ENCODE measurements around the gene GALNT3. TPM values are rescaled to one million over a fixed set of nuclear protein-coding genes. Genes with fewer than 3 reads are reported as not detected.

The GALNT3 gene
- total and polyA plus RNA-seq, 4 experiments from 2014 or later: 0.77 to 3.0 (median 1.8) TPM

DNA sequence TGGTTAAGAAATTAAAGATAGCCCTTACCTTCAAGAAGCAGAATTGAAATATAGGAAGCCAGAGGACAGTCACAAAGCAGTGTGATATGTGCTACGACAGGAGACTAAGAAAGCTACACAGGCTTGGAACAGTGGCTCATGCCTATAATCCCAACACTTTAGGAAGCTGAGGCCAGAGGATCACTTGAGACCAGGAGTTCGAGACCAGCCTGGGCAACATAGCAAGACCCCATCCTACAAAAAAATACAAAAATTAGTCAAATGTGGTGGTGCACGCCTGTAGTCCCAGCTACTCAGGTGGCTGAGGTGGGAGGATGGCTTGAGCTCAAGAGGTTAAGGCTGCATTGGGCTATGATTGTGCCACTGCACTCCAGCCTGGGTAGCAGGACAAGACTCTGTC lies 21.9 kb downstream of the GALNT3 start:
- H3K9me3 ChIP-seq (ENCODE audit: control insufficient read depth in 1 of 2, low read length in 2 of 2): no peaks in the 10 kb centered on the region
- no peak overlapping the region for H3K27ac Mint-ChIP-seq
- no peak overlapping the region for H3K4me3 Mint-ChIP-seq
- H3K27ac ChIP-seq (ENCODE audit: low read depth, low read length): no peak overlapping the region
- intact Hi-C loops (cut with micrococcal nuclease): no loop called here
- POLR2A ChIA-PET (ENCODE audit: partially characterized antibody): no interaction called here
- no peak overlapping the region for H3K4me3 ChIP-seq (ENCODE audit: low read length in 2 of 2)
- no peak for DNase-seq
- H3K4me1 ChIP-seq (ENCODE audit: insufficient read depth, low read length): no peaks in the 10 kb centered on the region
- H3K27me3 Mint-ChIP-seq: no peaks in the 10 kb centered on the region
- peaks cover 3 to 15% of the 10 kb centered on the region in 2 donors for H3K36me3 Mint-ChIP-seq
- CTCF ChIA-PET (ENCODE audit: partially characterized antibody): no interaction called here
- no peaks in the 10 kb centered on the region for H3K36me3 ChIP-seq (ENCODE audit: insufficient read depth, low read length)
- no peaks in the 10 kb centered on the region for H3K9me3 Mint-ChIP-seq
- no peaks in the 10 kb centered on the region for H3K27me3 ChIP-seq (ENCODE audit: insufficient read depth, low read length)
- H3K4me1 Mint-ChIP-seq: peaks cover 0 to under 1% (median 0%) of the 10 kb centered on the region in 4 donors

DNA sequence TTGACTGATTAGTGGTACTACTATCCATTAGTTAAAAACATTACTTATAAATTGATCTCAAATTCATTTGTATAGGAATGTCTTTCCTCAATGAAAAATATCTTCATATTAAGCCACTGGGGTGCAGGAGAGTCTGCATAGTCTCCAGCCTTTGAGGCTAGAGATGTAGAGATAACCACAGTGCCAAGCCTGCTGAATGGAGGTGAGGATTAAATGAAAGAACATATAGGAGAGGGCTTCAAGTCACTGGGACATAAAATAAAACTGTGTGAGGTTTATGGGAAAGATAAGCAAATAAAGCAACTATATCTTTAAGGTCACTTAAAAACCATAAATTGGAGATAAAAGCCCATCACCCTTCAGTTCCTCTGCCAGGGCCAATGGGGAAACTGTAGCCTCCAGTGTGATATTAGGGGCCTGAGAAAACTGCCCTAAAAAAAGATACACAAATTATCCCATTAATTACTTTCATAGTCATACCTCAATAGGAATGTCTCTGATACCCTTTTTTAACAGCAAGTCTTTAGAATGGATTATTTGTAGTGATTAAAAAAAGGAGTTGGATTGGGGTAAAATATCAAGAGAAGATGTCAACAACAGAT lies 27.6 kb downstream of the GALNT3 start:
- H3K4me1 ChIP-seq (ENCODE audit: insufficient read depth, low read length): no peaks in the 10 kb centered on the region
- Mint-ChIP-seq H3K4me1 (no peaks in the 10 kb centered on the region), H3K27ac (no peak overlapping the region), H3K9me3 (no peaks in the 10 kb centered on the region), H3K4me3 (no peak overlapping the region), H3K36me3 (peaks cover 1 to 5% of the 10 kb centered on the region in 2 donors), H3K27me3 (no peaks in the 10 kb centered on the region)
- POLR2A ChIA-PET (ENCODE audit: partially characterized antibody): no interaction called here
- intact Hi-C loops (cut with micrococcal nuclease): no loop called here
- no peak overlapping the region for H3K27ac ChIP-seq (ENCODE audit: low read depth, low read length)
- CTCF ChIA-PET (ENCODE audit: partially characterized antibody): no interaction called here
- no peaks in the 10 kb centered on the region for H3K27me3 ChIP-seq (ENCODE audit: insufficient read depth, low read length)
- no peak overlapping the region for H3K4me3 ChIP-seq (ENCODE audit: low read length in 2 of 2)
- no peaks in the 10 kb centered on the region for H3K36me3 ChIP-seq (ENCODE audit: insufficient read depth, low read length)
- DNase-seq: no peak
- H3K9me3 ChIP-seq (ENCODE audit: control insufficient read depth in 1 of 2, low read length in 2 of 2): no peaks in the 10 kb centered on the region

DNA sequence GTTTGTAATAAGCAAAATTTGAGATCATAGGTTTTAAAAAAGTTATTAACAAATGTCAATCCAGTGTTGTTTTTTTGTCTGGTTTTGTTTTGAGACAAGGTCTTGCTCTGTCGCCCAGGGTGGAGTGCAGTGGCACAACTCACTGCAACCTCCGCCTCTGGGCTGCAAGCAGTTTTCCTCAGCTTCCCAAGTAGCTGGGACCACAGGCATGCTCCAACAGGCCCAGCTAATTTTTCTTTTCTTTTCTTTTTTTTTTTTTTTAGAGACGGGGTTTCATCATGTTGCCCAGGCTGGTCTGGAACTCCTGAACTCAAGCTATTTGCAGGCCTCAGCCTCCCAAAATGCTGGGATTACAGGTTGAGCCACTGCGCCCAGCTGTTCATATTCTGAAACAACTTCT lies 31.3 kb downstream of the GALNT3 start:
- Histone ChIP-seq H3K27me3 (ENCODE audit: insufficient read depth, low read length) (no peaks in the 10 kb centered on the region), H3K27ac (ENCODE audit: low read depth, low read length) (no peak overlapping the region), H3K9me3 (ENCODE audit: control insufficient read depth in 1 of 2, low read length in 2 of 2) (no peaks in the 10 kb centered on the region), H3K36me3 (ENCODE audit: insufficient read depth, low read length) (no peaks in the 10 kb centered on the region), H3K4me1 (ENCODE audit: insufficient read depth, low read length) (no peaks in the 10 kb centered on the region), H3K4me3 (ENCODE audit: low read length in 2 of 2) (no peak overlapping the region)
- ChIA-PET CTCF (ENCODE audit: partially characterized antibody) (interaction anchor here (1.1 kb wide), 1 partner anchor 16 kb away, joined by 3 read pairs; no protein-coding TSS in a partner anchor), POLR2A (ENCODE audit: partially characterized antibody) (no interaction called here)
- intact Hi-C loops (cut with micrococcal nuclease): no loop called here
- H3K27ac Mint-ChIP-seq: no peak overlapping the region
- no peaks in the 10 kb centered on the region for H3K36me3 Mint-ChIP-seq
- H3K9me3 Mint-ChIP-seq: no peaks in the 10 kb centered on the region
- no peak for DNase-seq
- H3K4me3 Mint-ChIP-seq: no peak overlapping the region
- no peaks in the 10 kb centered on the region for H3K27me3 Mint-ChIP-seq
- H3K4me1 Mint-ChIP-seq: no peaks in the 10 kb centered on the region

DNA sequence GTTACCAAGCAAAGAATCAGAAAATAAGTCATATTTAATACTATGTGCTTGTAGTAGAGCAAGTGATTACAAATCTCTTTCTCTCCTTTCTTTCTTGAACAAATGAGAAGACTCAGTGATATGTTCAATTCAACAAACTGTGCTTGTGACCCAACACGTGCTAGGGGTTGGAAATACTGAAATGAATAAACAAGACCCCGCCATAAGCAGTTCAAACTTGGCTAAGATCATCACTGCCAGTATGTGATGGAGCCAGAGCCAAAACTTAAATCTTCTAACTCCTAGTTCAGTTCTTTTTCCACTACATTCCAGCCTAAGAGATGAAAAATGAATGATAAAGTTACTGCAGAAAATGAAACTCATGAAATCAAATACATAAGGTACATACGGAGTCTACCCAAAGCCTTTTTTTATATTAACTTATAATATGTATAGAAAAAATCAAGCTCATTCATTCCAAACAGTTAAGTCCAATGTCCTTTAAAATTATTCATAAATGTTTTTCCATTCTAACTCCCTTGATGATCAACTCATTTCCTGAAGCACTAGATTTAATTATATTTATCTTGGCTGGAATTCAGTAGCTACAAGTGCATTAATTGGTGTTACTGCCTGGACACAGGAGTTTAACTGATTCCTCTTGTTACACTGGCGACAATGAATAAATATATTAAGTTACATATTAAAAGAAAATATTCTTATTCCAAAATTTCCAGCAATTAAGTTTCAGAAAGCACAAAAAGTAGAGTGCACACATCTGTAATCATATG lies 36.0 kb downstream of the GALNT3 start:
- POLR2A ChIA-PET (ENCODE audit: partially characterized antibody): no interaction called here
- no peaks in the 10 kb centered on the region for H3K36me3 ChIP-seq (ENCODE audit: insufficient read depth, low read length)
- H3K27me3 Mint-ChIP-seq: no peaks in the 10 kb centered on the region

GRCh38 chr2:165746501-165746900 lies 47.5 kb downstream of the GALNT3 start:
- DNase-seq: no peak
- Histone ChIP-seq H3K27me3 (ENCODE audit: insufficient read depth, low read length) (no peaks in the 10 kb centered on the region), H3K36me3 (ENCODE audit: insufficient read depth, low read length) (no peaks in the 10 kb centered on the region), H3K27ac (ENCODE audit: low read depth, low read length) (no peak overlapping the region), H3K4me1 (ENCODE audit: insufficient read depth, low read length) (no peaks in the 10 kb centered on the region), H3K4me3 (ENCODE audit: low read length in 2 of 2) (no peak overlapping the region), H3K9me3 (ENCODE audit: control insufficient read depth in 1 of 2, low read length in 2 of 2) (no peaks in the 10 kb centered on the region)
- intact Hi-C loops (cut with micrococcal nuclease): no loop called here
- H3K27ac Mint-ChIP-seq: no peak overlapping the region
- H3K4me1 Mint-ChIP-seq: no peaks in the 10 kb centered on the region
- peaks cover 5 to 7% of the 10 kb centered on the region in 2 donors for H3K36me3 Mint-ChIP-seq
- ChIA-PET CTCF (ENCODE audit: partially characterized antibody) (no interaction called here), POLR2A (ENCODE audit: partially characterized antibody) (no interaction called here)
- H3K27me3 Mint-ChIP-seq: no peaks in the 10 kb centered on the region
- no peak overlapping the region for H3K4me3 Mint-ChIP-seq
- H3K9me3 Mint-ChIP-seq: peaks cover 0 to 2% (median 0%) of the 10 kb centered on the region in 8 donors

More for the DNA sequence above, 36.0 kb downstream of the GALNT3 start:
- no peak overlapping the region for H3K27ac Mint-ChIP-seq
- H3K36me3 Mint-ChIP-seq: peaks cover 4% of the 10 kb centered on the region in 2 donors
- H3K9me3 Mint-ChIP-seq: no peaks in the 10 kb centered on the region
- no peaks in the 10 kb centered on the region for H3K27me3 ChIP-seq (ENCODE audit: insufficient read depth, low read length)
- no peak overlapping the region for H3K4me3 ChIP-seq (ENCODE audit: low read length in 2 of 2)
- H3K4me3 Mint-ChIP-seq: no peak overlapping the region
- no peak for DNase-seq
- H3K27ac ChIP-seq (ENCODE audit: low read depth, low read length): no peak overlapping the region
- intact Hi-C loops (cut with micrococcal nuclease): no loop called here
- no peaks in the 10 kb centered on the region for H3K4me1 ChIP-seq (ENCODE audit: insufficient read depth, low read length)
- CTCF ChIA-PET (ENCODE audit: partially characterized antibody): no interaction called here
- H3K9me3 ChIP-seq (ENCODE audit: control insufficient read depth in 1 of 2, low read length in 2 of 2): no peaks in the 10 kb centered on the region
- H3K4me1 Mint-ChIP-seq: no peaks in the 10 kb centered on the region

DNA sequence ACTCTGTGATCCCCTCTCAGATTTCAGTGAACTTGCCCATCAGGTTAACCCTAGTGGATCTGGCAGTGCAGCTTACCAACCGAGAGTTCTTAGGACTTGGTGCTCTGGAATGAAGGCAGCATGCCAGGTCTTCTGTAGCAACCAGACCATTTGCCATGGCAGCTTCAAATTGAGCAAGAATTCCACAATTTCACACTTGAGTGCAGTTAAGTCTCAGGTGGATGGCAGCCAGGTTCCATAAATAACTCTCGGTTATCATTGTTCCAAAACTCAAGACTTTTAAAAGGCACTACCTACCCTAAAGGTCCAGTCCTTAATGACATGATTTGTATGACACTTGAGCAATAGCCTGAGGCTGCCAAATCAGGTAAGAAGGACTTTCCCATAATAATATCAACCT lies 48.1 kb downstream of the GALNT3 start:
- intact Hi-C loops (cut with micrococcal nuclease): no loop called here
- no peaks in the 10 kb centered on the region for H3K27me3 Mint-ChIP-seq

GRCh38 chr2:165743442-165743841 lies 50.6 kb downstream of the GALNT3 start:
- Histone ChIP-seq H3K27me3 (ENCODE audit: insufficient read depth, low read length) (no peaks in the 10 kb centered on the region), H3K27ac (ENCODE audit: low read depth, low read length) (no peak overlapping the region), H3K9me3 (ENCODE audit: control insufficient read depth in 1 of 2, low read length in 2 of 2) (no peaks in the 10 kb centered on the region), H3K4me1 (ENCODE audit: insufficient read depth, low read length) (no peaks in the 10 kb centered on the region), H3K4me3 (ENCODE audit: low read length in 2 of 2) (no peak overlapping the region), H3K36me3 (ENCODE audit: insufficient read depth, low read length) (no peaks in the 10 kb centered on the region)
- H3K9me3 Mint-ChIP-seq: peaks cover 0 to 4% (median 0%) of the 10 kb centered on the region in 8 donors
- H3K4me1 Mint-ChIP-seq: no peaks in the 10 kb centered on the region
- no peak for DNase-seq
- POLR2A ChIA-PET (ENCODE audit: partially characterized antibody): no interaction called here
- intact Hi-C loops (cut with micrococcal nuclease): no loop called here
- H3K27me3 Mint-ChIP-seq: peaks cover 0 to 1% of the 10 kb centered on the region in 2 donors
- CTCF ChIA-PET (ENCODE audit: partially characterized antibody): no interaction called here
- H3K36me3 Mint-ChIP-seq: peaks cover 5% of the 10 kb centered on the region in 2 donors
- no peak overlapping the region for H3K27ac Mint-ChIP-seq
- no peak overlapping the region for H3K4me3 Mint-ChIP-seq

More for the DNA sequence above, 48.1 kb downstream of the GALNT3 start:
- Histone ChIP-seq H3K4me3 (ENCODE audit: low read length in 2 of 2) (no peak overlapping the region), H3K36me3 (ENCODE audit: insufficient read depth, low read length) (no peaks in the 10 kb centered on the region), H3K9me3 (ENCODE audit: control insufficient read depth in 1 of 2, low read length in 2 of 2) (no peaks in the 10 kb centered on the region), H3K27ac (ENCODE audit: low read depth, low read length) (no peak overlapping the region), H3K27me3 (ENCODE audit: insufficient read depth, low read length) (no peaks in the 10 kb centered on the region), H3K4me1 (ENCODE audit: insufficient read depth, low read length) (no peaks in the 10 kb centered on the region)
- Mint-ChIP-seq H3K27ac (no peak overlapping the region), H3K36me3 (peaks cover 5 to 7% of the 10 kb centered on the region in 2 donors), H3K4me3 (no peak overlapping the region), H3K4me1 (no peaks in the 10 kb centered on the region), H3K9me3 (peaks cover 0 to 2% (median 0%) of the 10 kb centered on the region in 8 donors)
- ChIA-PET CTCF (ENCODE audit: partially characterized antibody) (no interaction called here), POLR2A (ENCODE audit: partially characterized antibody) (no interaction called here)
- no peak for DNase-seq
